Measurements from ENCODE around the gene ANKUB1.
A peak's percentile ranks its signal among the peaks of the same experiment; 100 is the strongest.
"Not testable (repeated sequence)": the region's sequence is repeated elsewhere in the genome, so short reads cannot be mapped to it uniquely, and the experiment has no call there.

The ANKUB1 gene, protein sequence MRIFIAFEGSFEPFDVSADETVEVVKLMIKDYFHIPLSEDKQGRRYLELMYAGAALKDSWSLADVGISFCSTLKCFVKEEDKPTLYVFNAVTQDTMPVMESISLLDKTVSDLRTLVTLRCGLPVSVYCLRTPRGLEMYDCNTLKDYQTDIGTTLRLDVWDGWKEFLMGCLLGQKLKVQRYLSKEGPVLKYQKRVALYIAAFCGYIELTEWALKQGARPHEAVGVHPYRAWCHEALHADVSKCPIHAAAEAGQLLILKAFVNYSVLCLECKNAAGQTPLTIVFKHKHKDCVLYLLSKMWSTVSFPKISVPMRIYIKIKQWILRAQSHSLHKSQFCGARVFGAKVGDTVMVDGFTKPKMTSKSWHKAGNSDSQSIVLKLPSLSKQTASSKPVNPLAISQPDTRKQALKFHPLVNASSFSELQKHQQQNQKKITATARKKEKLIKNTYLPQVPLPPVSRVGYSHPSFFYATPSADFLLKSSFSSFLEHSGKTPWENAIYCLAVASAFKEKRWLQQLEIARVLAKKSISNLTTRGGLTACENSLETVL

DNA sequence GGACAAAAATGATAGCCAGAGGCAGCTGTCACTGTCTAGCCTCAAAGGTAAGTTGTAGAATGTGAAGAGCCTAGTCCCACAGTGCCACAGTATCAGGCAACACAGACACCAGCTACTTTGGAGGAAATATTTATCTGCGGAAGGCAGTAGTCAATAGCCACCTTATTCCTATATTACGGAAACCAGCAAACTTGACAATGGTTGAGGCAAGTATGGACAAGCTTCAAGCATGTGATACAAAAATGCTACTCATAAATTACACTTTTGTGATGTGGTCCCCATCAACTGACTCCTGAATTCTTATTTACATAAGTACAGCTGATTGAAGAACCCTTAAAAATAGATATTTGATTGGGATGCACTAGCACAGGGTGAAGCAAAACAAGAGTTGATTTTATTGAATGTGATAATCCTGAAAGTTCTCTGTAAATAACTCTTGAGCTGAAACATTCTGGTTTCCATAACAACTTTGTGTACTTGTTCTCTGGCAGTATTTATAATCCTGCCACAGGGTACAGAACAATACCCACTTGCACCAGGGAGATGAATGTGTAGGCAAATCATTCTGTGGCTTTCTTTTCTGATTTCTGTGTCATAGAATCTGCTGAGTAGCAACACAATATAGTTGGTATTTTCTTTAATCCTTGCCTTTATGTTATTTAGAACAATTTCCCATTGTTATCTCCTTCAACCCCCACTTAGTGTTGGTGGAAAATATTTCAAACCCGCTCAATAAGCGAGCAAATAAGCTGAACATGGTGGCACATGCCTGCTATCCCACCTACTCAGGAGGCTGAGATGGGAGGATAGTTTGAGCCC lies at the start of gene ANKUB1:
TSS of gene ANKUB1 (minus strand) at position 103 of the 819 bp plus-strand sequence. CDS start 188 bp downstream, outside the sequence.
- in situ Hi-C loops (cut with HindIII; ENCODE audit: low sequenced_read_pairs): no loop called here

DNA sequence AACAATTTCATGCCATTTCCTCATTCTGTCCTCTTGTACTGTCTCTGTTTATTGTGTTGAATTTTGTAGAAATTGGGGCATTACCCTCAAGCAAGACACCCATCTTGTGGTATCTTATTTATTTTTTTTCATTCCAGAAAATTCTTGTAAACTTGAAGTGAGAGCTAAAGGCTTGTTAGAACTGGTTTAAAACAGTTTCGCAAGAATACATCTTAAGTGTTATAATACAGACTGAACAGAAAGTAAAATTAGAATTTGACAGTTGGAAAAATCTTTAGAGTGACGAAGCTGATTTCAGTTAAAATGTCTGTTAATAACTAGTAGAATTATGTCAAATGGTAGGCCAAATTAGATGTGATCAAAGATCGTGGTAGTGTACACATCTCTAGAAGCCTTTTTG lies 47.5 kb upstream of the ANKUB1 start:
- in situ Hi-C loops (cut with HindIII; ENCODE audit: low sequenced_read_pairs): no loop called here
- no peak overlapping the region for H3K4me3 ChIP-seq (ENCODE audit: low read depth, low read length)
- TF ChIP-seq, protein P1, sequence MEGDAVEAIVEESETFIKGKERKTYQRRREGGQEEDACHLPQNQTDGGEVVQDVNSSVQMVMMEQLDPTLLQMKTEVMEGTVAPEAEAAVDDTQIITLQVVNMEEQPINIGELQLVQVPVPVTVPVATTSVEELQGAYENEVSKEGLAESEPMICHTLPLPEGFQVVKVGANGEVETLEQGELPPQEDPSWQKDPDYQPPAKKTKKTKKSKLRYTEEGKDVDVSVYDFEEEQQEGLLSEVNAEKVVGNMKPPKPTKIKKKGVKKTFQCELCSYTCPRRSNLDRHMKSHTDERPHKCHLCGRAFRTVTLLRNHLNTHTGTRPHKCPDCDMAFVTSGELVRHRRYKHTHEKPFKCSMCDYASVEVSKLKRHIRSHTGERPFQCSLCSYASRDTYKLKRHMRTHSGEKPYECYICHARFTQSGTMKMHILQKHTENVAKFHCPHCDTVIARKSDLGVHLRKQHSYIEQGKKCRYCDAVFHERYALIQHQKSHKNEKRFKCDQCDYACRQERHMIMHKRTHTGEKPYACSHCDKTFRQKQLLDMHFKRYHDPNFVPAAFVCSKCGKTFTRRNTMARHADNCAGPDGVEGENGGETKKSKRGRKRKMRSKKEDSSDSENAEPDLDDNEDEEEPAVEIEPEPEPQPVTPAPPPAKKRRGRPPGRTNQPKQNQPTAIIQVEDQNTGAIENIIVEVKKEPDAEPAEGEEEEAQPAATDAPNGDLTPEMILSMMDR (IDR thresholded peaks at IDR 0.05; ENCODE audit: low read depth, low read length, missing control alignments): no peak
- no peak for DNase-seq (ENCODE audit: low read depth)

More for the DNA sequence above, at the start of gene ANKUB1:
- TF ChIP-seq, protein P1 (IDR thresholded peaks at IDR 0.05; ENCODE audit: low read depth, low read length, missing control alignments): no peak
- DNase-seq (ENCODE audit: low read depth): no peak
- H3K4me3 ChIP-seq (ENCODE audit: low read depth, low read length): no peak within 1 kb of the TSS

DNA sequence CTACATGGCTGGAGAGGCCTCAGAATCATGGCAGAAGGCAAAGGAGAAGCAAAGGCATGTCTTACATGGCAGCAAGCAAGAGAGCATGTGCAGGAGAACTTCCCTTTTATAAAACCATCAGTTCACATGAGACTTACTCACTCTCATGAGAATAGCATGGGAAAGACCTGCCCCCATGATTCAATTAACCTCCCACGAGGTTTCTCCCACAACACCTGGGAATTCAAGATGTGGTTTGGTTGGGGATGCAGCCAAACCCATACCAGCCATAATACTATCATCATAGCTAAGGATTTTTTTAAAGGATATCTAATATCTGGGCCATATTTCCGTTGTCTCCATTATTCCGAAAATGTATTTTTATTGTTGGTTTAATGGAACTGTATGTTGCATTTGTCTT lies 47.1 kb upstream of the ANKUB1 start:
- H3K4me3 ChIP-seq (ENCODE audit: low read depth, low read length); in situ Hi-C loops (cut with HindIII; ENCODE audit: low sequenced_read_pairs): not testable (repeated sequence)
- peak; percentile 3 for DNase-seq (ENCODE audit: low read depth)

DNA sequence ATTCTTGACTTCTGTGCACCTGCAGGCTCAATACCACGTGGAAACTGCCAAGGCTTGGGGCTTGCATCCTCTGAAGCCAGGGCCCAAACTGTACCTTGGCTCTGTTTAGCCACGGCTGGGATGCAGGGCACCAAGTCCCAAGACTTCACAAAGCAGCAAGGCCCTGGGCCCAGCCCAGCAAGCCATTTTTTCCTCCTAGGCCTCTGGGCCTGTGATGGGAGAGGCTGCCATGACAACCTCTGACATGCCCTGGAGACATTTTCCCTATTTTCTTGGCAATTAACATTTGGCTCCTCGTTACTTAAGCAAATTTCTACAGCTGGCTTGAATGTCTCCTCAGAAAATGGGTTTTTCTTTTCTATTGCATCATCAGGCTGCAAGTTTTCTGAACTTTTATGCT lies 46.1 kb upstream of the ANKUB1 start:
- in situ Hi-C loops (cut with HindIII; ENCODE audit: low sequenced_read_pairs); H3K4me3 ChIP-seq (ENCODE audit: low read depth, low read length); DNase-seq (ENCODE audit: low read depth): not testable (repeated sequence)

DNA sequence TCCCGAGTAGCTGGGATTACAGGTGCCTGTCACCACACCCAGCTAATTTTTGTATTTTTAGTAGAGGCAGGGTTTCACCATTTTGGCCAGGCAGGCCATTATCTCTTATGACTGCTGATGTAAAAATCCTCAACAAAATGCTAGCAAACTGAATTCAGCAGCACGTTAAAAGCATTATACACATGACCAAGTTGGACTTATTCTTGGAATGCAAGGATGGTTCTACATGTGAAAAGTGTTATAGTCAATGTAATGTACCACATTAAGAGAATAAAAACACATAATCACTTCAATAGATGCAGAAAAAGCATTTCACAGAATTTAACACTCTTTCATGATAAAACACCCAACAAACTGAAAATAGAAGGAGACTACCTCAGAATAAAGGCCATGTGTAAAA lies 40.9 kb upstream of the ANKUB1 start:
- TF ChIP-seq, protein P1 (IDR thresholded peaks at IDR 0.05; ENCODE audit: low read depth, low read length, missing control alignments): no peak
- no peak for DNase-seq (ENCODE audit: low read depth)
- H3K4me3 ChIP-seq (ENCODE audit: low read depth, low read length): no peak overlapping the region
- in situ Hi-C loops (cut with HindIII; ENCODE audit: low sequenced_read_pairs): no loop called here

DNA sequence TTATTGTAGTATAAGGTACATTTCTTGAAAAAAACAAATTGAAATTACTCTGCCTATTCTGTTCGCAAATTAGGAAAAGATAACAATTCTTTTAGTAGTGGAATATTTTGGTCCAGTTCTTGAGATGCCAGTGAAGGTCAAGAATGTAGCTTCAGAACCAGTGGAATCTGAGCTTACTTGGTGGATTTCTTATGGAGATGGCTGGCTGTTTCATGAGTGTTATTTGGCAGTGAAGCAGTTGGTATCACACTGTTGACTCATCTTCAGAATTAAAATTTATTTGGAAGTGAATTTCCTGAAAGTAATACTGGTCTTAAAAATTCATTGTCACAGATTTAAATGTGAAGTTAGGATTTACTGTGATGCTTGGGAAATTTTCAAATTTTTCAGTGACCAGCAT lies 39.7 kb upstream of the ANKUB1 start:
- no peak overlapping the region for H3K4me3 ChIP-seq (ENCODE audit: low read depth, low read length)
- TF ChIP-seq, protein P1 (IDR thresholded peaks at IDR 0.05; ENCODE audit: low read depth, low read length, missing control alignments): no peak
- no peak for DNase-seq (ENCODE audit: low read depth)
- in situ Hi-C loops (cut with HindIII; ENCODE audit: low sequenced_read_pairs): no loop called here

DNA sequence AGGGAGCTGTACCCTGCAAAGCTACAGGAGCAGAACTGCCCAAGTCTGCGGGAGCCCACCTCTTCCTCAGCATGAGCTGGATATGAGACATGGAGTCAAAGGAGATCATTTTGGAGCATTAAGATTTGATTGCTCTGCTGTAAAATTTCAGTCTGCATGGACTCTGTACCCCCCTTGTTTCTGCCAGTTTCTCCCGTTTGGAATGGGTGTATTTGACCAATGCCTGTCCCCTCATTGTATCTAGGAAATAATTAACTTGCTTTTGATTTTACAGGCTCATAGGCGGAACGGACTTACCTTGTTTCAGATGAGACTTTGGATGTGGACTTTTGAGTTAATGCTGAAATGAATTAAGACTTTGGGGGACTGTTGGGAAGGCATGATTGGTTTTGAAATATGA lies 39.0 kb upstream of the ANKUB1 start:
- no peak for DNase-seq (ENCODE audit: low read depth)
- TF ChIP-seq, protein P1 (IDR thresholded peaks at IDR 0.05; ENCODE audit: low read depth, low read length, missing control alignments): no peak
- in situ Hi-C loops (cut with HindIII; ENCODE audit: low sequenced_read_pairs): no loop called here
- no peak overlapping the region for H3K4me3 ChIP-seq (ENCODE audit: low read depth, low read length)

Data from astrocyte of the cerebellum (primary cell).